ENCODE results near the gene BNIP5. TPM values are rescaled to one million over a fixed set of nuclear protein-coding genes. Genes with fewer than 3 reads are reported as not detected.

The BNIP5 gene
- total and polyA plus RNA-seq, 10 donors: 0.05 TPM; not detected in 9

DNA sequence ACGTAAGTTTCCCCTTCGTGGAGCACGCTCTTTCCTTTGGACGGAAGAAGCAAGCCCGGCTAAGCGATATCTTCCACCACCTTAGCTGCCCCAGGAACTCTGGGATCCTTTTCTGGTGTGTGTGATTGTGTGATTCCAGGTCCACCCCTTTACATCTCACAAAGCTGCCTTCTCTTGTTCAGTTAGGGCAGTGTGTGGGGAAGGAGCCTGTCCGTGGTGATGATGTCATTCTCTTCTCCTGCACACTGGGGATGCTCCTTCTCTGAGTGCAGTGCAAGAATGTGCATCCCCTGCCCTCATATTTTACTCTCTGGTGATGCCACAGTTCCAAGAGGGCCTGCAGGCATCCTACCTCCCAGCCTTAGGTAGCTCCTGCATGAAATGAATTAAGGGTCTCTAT, 30.3 kb downstream of the BNIP5 start:
- WGBS, 5 donors: 44 to 71% (median 59%) methylated on average over 7 of the region's 7 CpGs
- peaks cover 0 to 53% (median 0%) of the 10 kb centered on the region in 6 donors for H3K36me3 ChIP-seq
- no peak overlapping the region for H3K4me3 ChIP-seq
- peaks cover 0 to 9% (median 6%) of the 10 kb centered on the region in 6 donors for H3K4me1 ChIP-seq
- H3K27me3 ChIP-seq (replicated peaks in 1 of 7): peaks cover 0 to 8% (median 0%) of the 10 kb centered on the region in 7 donors
- TF ChIP-seq POLR2A (IDR thresholded peaks at IDR 0.05) (no peak), POLR2AphosphoS5 (IDR thresholded peaks at IDR 0.05) (no peak)
- TF ChIP-seq, protein P1, sequence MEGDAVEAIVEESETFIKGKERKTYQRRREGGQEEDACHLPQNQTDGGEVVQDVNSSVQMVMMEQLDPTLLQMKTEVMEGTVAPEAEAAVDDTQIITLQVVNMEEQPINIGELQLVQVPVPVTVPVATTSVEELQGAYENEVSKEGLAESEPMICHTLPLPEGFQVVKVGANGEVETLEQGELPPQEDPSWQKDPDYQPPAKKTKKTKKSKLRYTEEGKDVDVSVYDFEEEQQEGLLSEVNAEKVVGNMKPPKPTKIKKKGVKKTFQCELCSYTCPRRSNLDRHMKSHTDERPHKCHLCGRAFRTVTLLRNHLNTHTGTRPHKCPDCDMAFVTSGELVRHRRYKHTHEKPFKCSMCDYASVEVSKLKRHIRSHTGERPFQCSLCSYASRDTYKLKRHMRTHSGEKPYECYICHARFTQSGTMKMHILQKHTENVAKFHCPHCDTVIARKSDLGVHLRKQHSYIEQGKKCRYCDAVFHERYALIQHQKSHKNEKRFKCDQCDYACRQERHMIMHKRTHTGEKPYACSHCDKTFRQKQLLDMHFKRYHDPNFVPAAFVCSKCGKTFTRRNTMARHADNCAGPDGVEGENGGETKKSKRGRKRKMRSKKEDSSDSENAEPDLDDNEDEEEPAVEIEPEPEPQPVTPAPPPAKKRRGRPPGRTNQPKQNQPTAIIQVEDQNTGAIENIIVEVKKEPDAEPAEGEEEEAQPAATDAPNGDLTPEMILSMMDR (IDR thresholded peaks at IDR 0.05 in 8 of 11, conservative IDR thresholded peaks at IDR 0.05 in 3 of 11): no peak
- intact Hi-C loops (cut with DNase I; ENCODE audit: low total_unique reads): no loop called here
- H3K9me3 ChIP-seq: no peaks in the 10 kb centered on the region
- no peak for DNase-seq
- H3K27ac ChIP-seq: no peak overlapping the region

DNA sequence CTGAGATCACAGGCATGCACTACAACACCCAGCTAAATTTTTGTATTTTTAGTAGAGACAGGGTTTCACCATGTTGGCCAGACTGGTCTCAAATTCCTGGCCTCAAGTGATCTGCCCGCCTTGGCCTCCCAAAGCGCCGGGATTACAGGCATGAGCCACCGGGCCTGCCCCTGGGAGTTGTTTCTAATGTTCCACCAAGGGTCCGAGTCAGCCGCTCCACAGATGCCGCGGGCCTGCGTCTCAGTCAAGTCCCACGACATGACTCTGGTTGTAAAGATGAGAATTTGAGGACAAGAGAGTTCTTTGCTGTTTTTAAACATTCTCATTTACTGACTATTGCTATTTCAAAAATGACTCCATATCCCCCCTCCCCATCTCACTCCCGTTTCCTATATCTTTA, 30.8 kb downstream of the BNIP5 start:
- Histone ChIP-seq H3K4me3 (no peak overlapping the region), H3K36me3 (peaks cover 0 to 53% (median 0%) of the 10 kb centered on the region in 6 donors), H3K27me3 (replicated peaks in 1 of 7) (peaks cover 0 to 10% (median 0%) of the 10 kb centered on the region in 7 donors), H3K27ac (no peak overlapping the region), H3K9me3 (no peaks in the 10 kb centered on the region), H3K4me1 (peaks cover 0 to 9% (median 6%) of the 10 kb centered on the region in 6 donors)
- intact Hi-C loops (cut with DNase I; ENCODE audit: low total_unique reads): no loop called here
- WGBS, 5 donors: 89 to 93% (median 91%) methylated on average over 11 of the region's 11 CpGs
- TF ChIP-seq POLR2AphosphoS5 (IDR thresholded peaks at IDR 0.05) (no peak), POLR2A (IDR thresholded peaks at IDR 0.05) (no peak)
- TF ChIP-seq, protein P1 (IDR thresholded peaks at IDR 0.05 in 8 of 11, conservative IDR thresholded peaks at IDR 0.05 in 3 of 11): no peak
- no peak for DNase-seq

DNA sequence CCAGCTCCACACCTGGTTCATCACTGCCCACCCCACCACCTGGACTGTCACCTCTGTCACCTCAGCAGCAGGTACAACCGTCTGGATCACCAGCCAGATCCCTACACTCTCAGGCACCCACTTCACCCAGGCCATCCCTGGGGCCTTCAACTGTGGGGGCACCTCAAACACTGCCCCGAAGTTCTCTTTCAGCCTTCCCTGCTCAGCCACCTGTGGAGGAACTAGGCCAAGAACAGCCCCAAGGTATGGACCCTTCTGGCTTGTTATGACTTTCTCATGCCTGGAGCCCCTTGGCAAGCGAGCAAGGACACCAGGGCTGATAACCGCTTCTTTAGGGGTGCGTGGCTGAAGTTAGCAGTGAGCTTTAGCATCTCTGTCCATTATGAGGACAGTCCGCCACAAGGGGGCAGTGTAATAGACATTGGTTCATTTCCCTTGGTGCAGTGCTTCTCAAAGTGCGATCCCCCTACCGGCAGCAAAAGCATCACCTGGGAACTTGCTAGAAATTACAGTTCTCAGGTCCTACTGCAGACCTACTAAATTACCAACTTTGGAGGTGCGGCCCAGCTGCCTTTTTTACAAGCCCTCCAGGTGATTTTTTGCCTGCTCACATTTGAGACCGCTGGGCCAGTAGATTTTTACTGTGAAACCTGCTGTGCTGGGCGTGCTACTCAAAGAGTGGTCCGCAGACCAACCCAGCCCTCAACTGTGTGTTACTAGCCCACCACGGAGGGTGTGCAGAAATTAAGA, 34.3 kb downstream of the BNIP5 start:
- H3K27me3 ChIP-seq (replicated peaks in 1 of 7): peaks cover 0 to 10% (median 0%) of the 10 kb centered on the region in 7 donors
- WGBS, 5 donors: 28 to 35% (median 31%) methylated on average over 9 to 13 of the region's 13 CpGs
- DNase-seq: peak; percentile 91
- H3K27ac ChIP-seq: no peak overlapping the region
- H3K4me3 ChIP-seq: no peak overlapping the region
- peaks cover 0 to 26% (median 0%) of the 10 kb centered on the region in 6 donors for H3K36me3 ChIP-seq
- no peaks in the 10 kb centered on the region for H3K9me3 ChIP-seq
- no peak for TF ChIP-seq POLR2A (IDR thresholded peaks at IDR 0.05)
- TF ChIP-seq, protein P1 (IDR thresholded peaks at IDR 0.05 in 8 of 11, conservative IDR thresholded peaks at IDR 0.05 in 3 of 11): peak; percentile 77 to 97 (median 93)
- intact Hi-C loops (cut with DNase I; ENCODE audit: low total_unique reads): no loop called here
- peaks cover 0 to 11% (median 6%) of the 10 kb centered on the region in 6 donors for H3K4me1 ChIP-seq

DNA sequence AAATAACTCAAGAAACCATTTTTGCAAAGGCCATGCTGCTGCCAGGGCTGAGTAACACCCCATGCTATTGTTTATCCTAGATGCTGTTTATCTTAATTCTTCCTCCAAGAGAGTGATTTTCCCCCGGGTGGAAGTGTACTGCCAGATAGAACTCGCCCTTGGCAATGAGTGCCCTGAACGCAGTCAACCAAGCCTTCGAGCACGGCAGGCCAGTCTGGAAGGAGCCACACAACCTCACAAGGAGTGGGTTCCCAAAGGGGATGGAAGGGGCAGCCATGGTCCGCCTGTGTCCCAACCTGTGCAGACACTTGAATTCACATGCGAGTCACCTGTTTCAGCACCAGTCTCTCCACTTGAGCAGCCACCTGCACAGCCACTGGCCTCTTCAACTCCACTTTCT, 34.9 kb downstream of the BNIP5 start:
- no peak overlapping the region for H3K27ac ChIP-seq
- no peak overlapping the region for H3K4me3 ChIP-seq
- peaks cover 0 to 10% (median 0%) of the 10 kb centered on the region in 7 donors for H3K27me3 ChIP-seq (replicated peaks in 1 of 7)
- DNase-seq: no peak
- TF ChIP-seq POLR2A (IDR thresholded peaks at IDR 0.05) (no peak), POLR2AphosphoS5 (IDR thresholded peaks at IDR 0.05) (no peak)
- TF ChIP-seq, protein P1 (IDR thresholded peaks at IDR 0.05 in 8 of 11, conservative IDR thresholded peaks at IDR 0.05 in 3 of 11): no peak
- H3K9me3 ChIP-seq: no peaks in the 10 kb centered on the region
- WGBS, 5 donors: 69 to 78% (median 73%) methylated on average over 4 to 7 of the region's 7 CpGs
- intact Hi-C loops (cut with DNase I; ENCODE audit: low total_unique reads): no loop called here
- peaks cover 0 to 20% (median 0%) of the 10 kb centered on the region in 6 donors for H3K36me3 ChIP-seq
- H3K4me1 ChIP-seq: peaks cover 0 to 17% (median 6%) of the 10 kb centered on the region in 6 donors

All from spleen (tissue), 11 donors.